Activated CD8-positive, alpha-beta T cell treated with anti-CD3 and anti-CD28 coated beads for 36 hours (primary cell): Measurements from ENCODE around the gene GVQW3. TPM values are rescaled to one million over a fixed set of nuclear protein-coding genes. Genes with fewer than 3 reads are reported as not detected.
A peak's percentile ranks its signal among the peaks of the same experiment; 100 is the strongest.

Experiments used
- ATAC-seq: fragments of 200-7000 bp; cut with Tn5 transposase; one replicate; pipeline ENCODE4 v1.10.0; 2021; ENCODE audit warnings: mild to moderate bottlenecking, moderate library complexity
- CTCF ChIA-PET: fragments of 350-600 bp; sonication (Branson Sonifier 250); formaldehyde crosslinking; loops from one replicate; lab custom pipeline; 2021; ENCODE audit warnings: antibody characterized with exemption; lab: Charles Lee
- POLR2A ChIA-PET: fragments of 350-600 bp; sonication (Branson Sonifier 250); formaldehyde crosslinking; loops from one replicate; lab custom pipeline; 2021; ENCODE audit warnings: antibody characterized with exemption; lab: Charles Lee
- DNase-seq: peaks from one replicate; pipeline ENCODE4 v3.0.0-alpha.2; 2020
- H3K27ac Mint-ChIP-seq: one replicate; pipeline ENCODE4 v1.8.0; 2021; ENCODE audit warnings: mild to moderate bottlenecking, mixed read lengths
- H3K27me3 Mint-ChIP-seq: one replicate; pipeline ENCODE4 v1.8.0; 2021; ENCODE audit warnings: mixed read lengths
- H3K36me3 Mint-ChIP-seq: one replicate; pipeline ENCODE4 v1.8.0; 2021; ENCODE audit warnings: low read depth, mixed read lengths
- H3K4me1 Mint-ChIP-seq: one replicate; pipeline ENCODE4 v1.8.0; 2021; ENCODE audit warnings: low read depth, mixed read lengths
- H3K4me3 Mint-ChIP-seq: one replicate; pipeline ENCODE4 v1.8.0; 2021; ENCODE audit warnings: mild to moderate bottlenecking, moderate library complexity, mixed read lengths
- H3K9me3 Mint-ChIP-seq: one replicate; pipeline ENCODE4 v1.8.0; 2021; ENCODE audit warnings: mixed read lengths
- intact Hi-C: fragments of 100-400 bp; cut with micrococcal nuclease; formaldehyde crosslinking; loops from one replicate; pipeline ENCODE4 v1.10.0; 2022
- total RNA-seq, 2 experiments: library from RNA; stranded (reverse); gene quantifications; one replicate each; pipeline ENCODE4 v1.2.3, GENCODE V29; 2021
- TF ChIP-seq, protein P1 (sequence below): fragments of 200-600 bp; IDR thresholded peaks from one replicate; pipeline ENCODE4 v1.8.0; 2022; ENCODE audit warnings: antibody characterized with exemption, mild to moderate bottlenecking

Gene GVQW3
- total RNA-seq, 2 experiments from 2014 or later = 2.1 to 4.2 TPM

DNA sequence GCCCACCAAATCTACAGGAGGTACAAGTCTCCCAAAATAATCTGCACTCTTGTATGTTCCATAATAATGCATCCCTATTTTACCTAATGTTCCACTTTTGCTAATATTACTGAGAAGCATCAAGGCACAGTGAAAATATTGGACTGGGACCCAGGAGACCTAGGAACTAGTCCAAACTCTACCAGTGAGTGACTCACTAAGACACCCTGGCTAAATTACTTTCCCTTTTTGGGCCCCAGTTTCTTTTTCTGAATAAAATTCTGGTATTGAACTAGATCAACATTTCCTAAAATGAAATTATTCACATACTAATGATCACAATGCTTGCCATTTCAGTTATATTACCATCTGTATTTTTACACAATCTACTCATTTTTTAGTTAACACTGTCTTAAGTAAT is 19.7 kb upstream of the GVQW3 start:
- ATAC-seq (no peak), DNase-seq (no peak)
- intact Hi-C loops = no loop called here
- H3K27ac Mint-ChIP-seq = peak overlapping the region; percentile 22
- H3K9me3 Mint-ChIP-seq = no peaks in the 10 kb centered on the region
- TF ChIP-seq, protein P1, sequence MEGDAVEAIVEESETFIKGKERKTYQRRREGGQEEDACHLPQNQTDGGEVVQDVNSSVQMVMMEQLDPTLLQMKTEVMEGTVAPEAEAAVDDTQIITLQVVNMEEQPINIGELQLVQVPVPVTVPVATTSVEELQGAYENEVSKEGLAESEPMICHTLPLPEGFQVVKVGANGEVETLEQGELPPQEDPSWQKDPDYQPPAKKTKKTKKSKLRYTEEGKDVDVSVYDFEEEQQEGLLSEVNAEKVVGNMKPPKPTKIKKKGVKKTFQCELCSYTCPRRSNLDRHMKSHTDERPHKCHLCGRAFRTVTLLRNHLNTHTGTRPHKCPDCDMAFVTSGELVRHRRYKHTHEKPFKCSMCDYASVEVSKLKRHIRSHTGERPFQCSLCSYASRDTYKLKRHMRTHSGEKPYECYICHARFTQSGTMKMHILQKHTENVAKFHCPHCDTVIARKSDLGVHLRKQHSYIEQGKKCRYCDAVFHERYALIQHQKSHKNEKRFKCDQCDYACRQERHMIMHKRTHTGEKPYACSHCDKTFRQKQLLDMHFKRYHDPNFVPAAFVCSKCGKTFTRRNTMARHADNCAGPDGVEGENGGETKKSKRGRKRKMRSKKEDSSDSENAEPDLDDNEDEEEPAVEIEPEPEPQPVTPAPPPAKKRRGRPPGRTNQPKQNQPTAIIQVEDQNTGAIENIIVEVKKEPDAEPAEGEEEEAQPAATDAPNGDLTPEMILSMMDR = no peak
- ChIA-PET CTCF (interaction anchor here (2.6 kb wide), 1 partner anchor 153 kb away, joined by 10 read pairs; no protein-coding TSS in a partner anchor), POLR2A (no interaction called here)
- no peak overlapping the region for H3K4me3 Mint-ChIP-seq
- peaks cover 38% of the 10 kb centered on the region for H3K36me3 Mint-ChIP-seq
- no peaks in the 10 kb centered on the region for H3K27me3 Mint-ChIP-seq
- H3K4me1 Mint-ChIP-seq = peaks cover 24% of the 10 kb centered on the region

DNA sequence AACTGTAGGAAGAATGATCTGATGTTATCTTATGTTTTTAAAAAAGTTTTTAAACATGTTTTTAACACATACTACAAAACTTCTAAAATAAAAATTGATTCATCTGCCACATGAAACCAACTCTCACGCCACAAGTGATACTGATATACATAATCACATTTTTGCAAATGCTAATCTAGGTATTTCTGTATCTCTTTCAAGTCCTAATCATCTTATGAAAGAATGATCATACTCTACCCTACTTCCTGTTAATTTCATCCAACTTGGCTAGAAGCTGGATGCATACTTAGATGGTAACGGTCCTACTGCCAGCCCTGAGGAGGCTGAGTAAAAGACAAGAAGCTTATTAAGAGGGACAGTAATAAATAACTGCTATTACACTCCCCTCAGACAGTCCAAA is 19.3 kb upstream of the GVQW3 start:
- ChIA-PET CTCF (interaction anchor here (2.6 kb wide), 1 partner anchor 154 kb away, joined by 10 read pairs; no protein-coding TSS in a partner anchor), POLR2A (interaction anchor here (1.0 kb wide), 1 partner anchor 20 kb away, joined by 4 read pairs; no protein-coding TSS in a partner anchor)
- intact Hi-C loops = no loop called here
- H3K36me3 Mint-ChIP-seq = peaks cover 36% of the 10 kb centered on the region
- H3K4me3 Mint-ChIP-seq = no peak overlapping the region
- ATAC-seq (peak; percentile 37), DNase-seq (no peak)
- no peaks in the 10 kb centered on the region for H3K27me3 Mint-ChIP-seq
- TF ChIP-seq, protein P1 = no peak
- H3K4me1 Mint-ChIP-seq = peaks cover 27% of the 10 kb centered on the region
- peak overlapping the region; percentile 22 for H3K27ac Mint-ChIP-seq
- H3K9me3 Mint-ChIP-seq = no peaks in the 10 kb centered on the region

DNA sequence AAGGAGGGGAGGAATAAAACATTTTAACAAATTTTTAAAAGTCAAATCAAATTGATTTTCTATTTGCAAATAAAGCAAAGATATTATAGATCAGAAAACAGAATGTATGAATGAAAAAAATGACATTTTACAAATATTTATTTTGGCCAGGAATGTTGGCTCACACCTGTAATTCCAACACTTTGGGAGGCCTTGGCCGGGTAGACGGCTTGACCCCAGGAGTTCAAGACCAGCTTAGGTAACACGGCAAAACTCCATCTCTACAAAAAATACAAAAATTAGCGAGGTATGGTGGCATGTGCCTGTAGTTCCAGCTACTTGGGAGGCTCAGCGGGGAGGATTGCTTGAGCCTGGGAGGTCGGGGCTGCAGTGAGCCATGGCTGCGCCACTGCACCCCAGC is 18.4 kb upstream of the GVQW3 start:
- DNase-seq (no peak), ATAC-seq (no peak)
- ChIA-PET POLR2A (interaction anchor here (1.0 kb wide), 1 partner anchor 19 kb away, joined by 4 read pairs; no protein-coding TSS in a partner anchor), CTCF (interaction anchor here (0.9 to 2.6 kb wide), 2 partner anchors 155 to 336 kb away, joined by 3 to 10 read pairs; no protein-coding TSS in a partner anchor)
- intact Hi-C loops = no loop called here
- H3K27me3 Mint-ChIP-seq = no peaks in the 10 kb centered on the region
- no peaks in the 10 kb centered on the region for H3K9me3 Mint-ChIP-seq
- no peak overlapping the region for H3K27ac Mint-ChIP-seq
- TF ChIP-seq, protein P1 = no peak
- no peak overlapping the region for H3K4me3 Mint-ChIP-seq
- peaks cover 29% of the 10 kb centered on the region for H3K4me1 Mint-ChIP-seq
- peaks cover 29% of the 10 kb centered on the region for H3K36me3 Mint-ChIP-seq

DNA sequence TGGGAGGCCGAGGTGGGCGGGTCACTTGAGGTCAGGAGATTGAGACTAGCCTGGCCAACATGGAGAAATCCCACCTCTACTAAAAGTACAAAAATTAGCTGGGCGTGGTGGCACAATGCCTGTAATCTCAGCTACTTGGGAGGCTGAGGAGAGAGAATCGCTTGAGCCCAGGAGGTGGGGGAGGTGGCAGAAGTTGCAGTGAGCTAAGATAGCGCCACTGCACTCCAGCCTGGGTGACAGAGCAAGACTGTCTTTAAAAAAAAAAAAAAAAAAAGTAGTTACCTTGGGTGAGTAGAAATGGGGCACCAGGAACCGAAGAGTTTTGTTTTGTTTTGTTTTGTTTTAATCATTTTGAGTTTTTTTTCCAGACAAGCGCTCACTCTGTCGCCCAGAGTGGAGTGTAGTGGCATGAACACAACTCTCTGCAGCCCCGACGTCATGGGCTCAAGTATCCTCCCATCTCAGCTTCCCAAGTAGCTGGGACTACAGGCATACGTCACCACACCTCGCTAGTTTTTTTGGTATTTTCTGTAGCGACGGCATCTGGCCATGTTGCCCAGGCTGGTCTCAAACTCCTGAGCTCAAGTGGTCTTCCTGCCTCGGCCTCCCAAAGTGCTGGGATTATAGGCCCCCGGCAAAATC is 16.0 kb upstream of the GVQW3 start:
- H3K9me3 Mint-ChIP-seq = no peaks in the 10 kb centered on the region
- DNase-seq (no peak), ATAC-seq (no peak)
- H3K27ac Mint-ChIP-seq = no peak overlapping the region
- H3K27me3 Mint-ChIP-seq = no peaks in the 10 kb centered on the region
- H3K4me3 Mint-ChIP-seq = no peak overlapping the region
- ChIA-PET CTCF (interaction anchor here (1.0 to 3.3 kb wide), 3 partner anchors 46 to 562 kb away, joined by 3 to 10 read pairs (median 3); no protein-coding TSS in a partner anchor), POLR2A (interaction anchor here (0.6 to 1.3 kb wide), 2 partner anchors 15 to 85 kb away, joined by 3 to 4 read pairs; no protein-coding TSS in a partner anchor)
- H3K4me1 Mint-ChIP-seq = peaks cover 48% of the 10 kb centered on the region
- intact Hi-C loops = no loop called here
- TF ChIP-seq, protein P1 = no peak
- peaks cover 25% of the 10 kb centered on the region for H3K36me3 Mint-ChIP-seq

DNA sequence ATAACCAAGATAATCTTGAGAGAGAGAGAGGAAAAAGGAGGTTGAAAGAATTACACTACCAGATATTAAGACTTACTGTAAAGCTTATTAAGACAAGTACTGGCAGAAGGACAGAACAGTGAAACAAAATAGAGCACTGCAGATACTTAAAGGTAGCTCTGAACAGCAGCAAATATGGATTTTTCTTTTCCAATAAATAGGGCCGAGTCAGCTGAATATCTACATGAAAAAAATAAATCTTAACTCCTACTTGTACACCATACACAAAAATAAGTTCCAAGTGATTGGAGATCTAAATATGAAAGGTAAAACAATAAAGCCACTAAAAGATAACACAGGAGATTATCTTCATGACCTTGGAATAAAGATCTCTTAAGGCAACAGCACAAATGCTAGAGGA is 12.6 kb upstream of the GVQW3 start:
- ChIA-PET CTCF (no interaction called here), POLR2A (no interaction called here)
- peak overlapping the region; percentile 18 for H3K27ac Mint-ChIP-seq

More for the DNA sequence above, 12.6 kb upstream of the GVQW3 start:
- TF ChIP-seq, protein P1 = no peak
- intact Hi-C loops = no loop called here
- ATAC-seq (no peak), DNase-seq (no peak)
- H3K27me3 Mint-ChIP-seq = no peaks in the 10 kb centered on the region
- H3K36me3 Mint-ChIP-seq = peaks cover 11% of the 10 kb centered on the region
- no peaks in the 10 kb centered on the region for H3K9me3 Mint-ChIP-seq
- no peak overlapping the region for H3K4me3 Mint-ChIP-seq
- H3K4me1 Mint-ChIP-seq = peaks cover 54% of the 10 kb centered on the region
